OCI-LY7 (cell line): ENCODE measurements around the gene GLP1R.

Source experiments
- EZH2phosphoT487 ChIP-seq: fragments of 200-600 bp; sonication (generic); IDR thresholded peaks from 2 replicates; pipeline ENCODE4 v1.6.1; 2018; ENCODE audit warnings: low read depth, borderline replicate concordance, mild to moderate bottlenecking, mixed run types, antibody characterized with exemption, low read length, moderate library complexity, mixed read lengths
- TF ChIP-seq, protein P1 (sequence below): fragments of 200-600 bp; sonication (generic); conservative IDR thresholded peaks from 2 replicates; pipeline ENCODE4 v1.5.1; 2014; ENCODE audit warnings: mild to moderate bottlenecking, antibody characterized with exemption, low read length, moderate library complexity, mixed read lengths

DNA sequence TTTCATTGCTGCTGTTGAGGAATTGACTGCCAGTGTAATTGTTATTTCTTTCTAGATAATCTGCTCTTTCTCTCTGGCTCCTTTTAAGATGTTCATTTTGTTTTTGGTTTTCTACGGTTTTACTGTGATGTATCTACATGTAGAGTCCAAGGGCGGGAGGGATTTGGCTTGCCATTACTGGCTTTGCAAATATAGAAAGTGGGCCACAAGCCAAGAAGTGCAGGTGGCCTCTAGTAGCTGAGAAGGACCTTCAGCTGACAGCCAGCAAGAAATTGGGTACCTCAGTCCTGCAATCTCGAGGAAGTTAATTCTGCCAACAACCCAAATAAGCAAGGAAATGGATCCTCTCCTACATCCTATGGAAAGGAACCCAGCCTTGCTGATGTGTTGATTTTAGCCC, 42.8 kb upstream of the GLP1R start:
- TF ChIP-seq, protein P1, sequence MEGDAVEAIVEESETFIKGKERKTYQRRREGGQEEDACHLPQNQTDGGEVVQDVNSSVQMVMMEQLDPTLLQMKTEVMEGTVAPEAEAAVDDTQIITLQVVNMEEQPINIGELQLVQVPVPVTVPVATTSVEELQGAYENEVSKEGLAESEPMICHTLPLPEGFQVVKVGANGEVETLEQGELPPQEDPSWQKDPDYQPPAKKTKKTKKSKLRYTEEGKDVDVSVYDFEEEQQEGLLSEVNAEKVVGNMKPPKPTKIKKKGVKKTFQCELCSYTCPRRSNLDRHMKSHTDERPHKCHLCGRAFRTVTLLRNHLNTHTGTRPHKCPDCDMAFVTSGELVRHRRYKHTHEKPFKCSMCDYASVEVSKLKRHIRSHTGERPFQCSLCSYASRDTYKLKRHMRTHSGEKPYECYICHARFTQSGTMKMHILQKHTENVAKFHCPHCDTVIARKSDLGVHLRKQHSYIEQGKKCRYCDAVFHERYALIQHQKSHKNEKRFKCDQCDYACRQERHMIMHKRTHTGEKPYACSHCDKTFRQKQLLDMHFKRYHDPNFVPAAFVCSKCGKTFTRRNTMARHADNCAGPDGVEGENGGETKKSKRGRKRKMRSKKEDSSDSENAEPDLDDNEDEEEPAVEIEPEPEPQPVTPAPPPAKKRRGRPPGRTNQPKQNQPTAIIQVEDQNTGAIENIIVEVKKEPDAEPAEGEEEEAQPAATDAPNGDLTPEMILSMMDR = no peak
- no peak for TF ChIP-seq EZH2phosphoT487
